SU-DHL-6 (cell line): ENCODE measurements around the gene CA5A.

Experiments used
- H2AFZ ChIP-seq: fragments of 200-600 bp; sonication (generic); 2 replicates; pipeline ENCODE4 v1.6.1; 2014; ENCODE audit warnings: low read depth, mild to moderate bottlenecking, moderate library complexity, mixed read lengths, antibody characterized with exemption, low read length; ENCODE audit not compliant: severe bottlenecking
- H3F3A ChIP-seq: fragments of 200-600 bp; shearing (Covaris generic); 2 replicates; pipeline ENCODE4 v1.6.0; 2016; ENCODE audit warnings: antibody characterized with exemption, mild to moderate bottlenecking; ENCODE audit not compliant: insufficient read depth
- H3K27ac ChIP-seq: fragments of 200-600 bp; sonication (generic); 2 replicates; pipeline ENCODE4 v1.5.1; 2016; ENCODE audit warnings: low read depth, mild to moderate bottlenecking, low read length, moderate library complexity, mixed read lengths
- H3K27me3 ChIP-seq: fragments of 200-600 bp; sonication (generic), shearing (Covaris generic); 2 replicates; pipeline ENCODE4 v1.6.0; 2014; ENCODE audit warnings: mild to moderate bottlenecking, low read length
- H3K36me3 ChIP-seq: fragments of 200-600 bp; sonication (generic); 2 replicates; pipeline ENCODE4 v1.6.1; 2014; ENCODE audit warnings: mild to moderate bottlenecking, low read length, mixed read lengths
- H3K4me2 ChIP-seq: fragments of 300-600, 200-600 bp; shearing (Covaris generic), sonication (generic); 2 replicates; pipeline ENCODE4 v1.6.0; 2014; ENCODE audit warnings: low read length, low read depth, mild to moderate bottlenecking; ENCODE audit not compliant: poor library complexity, severe bottlenecking
- H3K4me3 ChIP-seq: fragments of 200-600 bp; sonication (generic); 2 replicates; pipeline ENCODE4 v1.5.1; 2014; ENCODE audit warnings: antibody characterized with exemption, low read length, mild to moderate bottlenecking, mixed read lengths; ENCODE audit not compliant: insufficient read depth, poor library complexity, severe bottlenecking
- H3K79me2 ChIP-seq: fragments of 200-600 bp; sonication (generic); 2 replicates; pipeline ENCODE4 v1.6.1; 2014; ENCODE audit warnings: mild to moderate bottlenecking, low read length, moderate library complexity; ENCODE audit not compliant: insufficient read depth
- H3K9ac ChIP-seq: fragments of 200-600 bp; sonication (generic); 2 replicates; pipeline ENCODE4 v1.7.0; 2014; ENCODE audit warnings: mild to moderate bottlenecking, low read length
- H3K9me2 ChIP-seq: fragments of 200-600 bp; sonication (generic); replicated peaks from 2 replicates; pipeline ENCODE4 v1.6.1; 2014; ENCODE audit warnings: low read length; ENCODE audit not compliant: insufficient read depth
- H3K9me3 ChIP-seq: fragments of 200-600 bp; sonication (generic); 2 replicates; pipeline ENCODE4 v1.6.1; 2014; ENCODE audit warnings: low read length, mixed read lengths; ENCODE audit not compliant: insufficient read depth
- H4K20me1 ChIP-seq: fragments of 200-600 bp; sonication (generic); 2 replicates; pipeline ENCODE4 v1.6.1; 2014; ENCODE audit warnings: low read depth, mild to moderate bottlenecking, antibody characterized with exemption, low read length, moderate library complexity, mixed read lengths
- CTCF ChIP-seq: fragments of 200-600 bp; sonication (generic); IDR thresholded peaks from one replicate; pipeline ENCODE4 v1.5.1; 2017; ENCODE audit warnings: antibody characterized with exemption, mild to moderate bottlenecking, low read length, moderate library complexity; ENCODE audit not compliant: insufficient read depth, poor library complexity, severe bottlenecking
- EZH2phosphoT487 ChIP-seq: fragments of 200-600 bp; sonication (generic), shearing (Covaris generic); conservative IDR thresholded peaks from 2 replicates; pipeline ENCODE4 v1.6.1; 2018; ENCODE audit warnings: mild to moderate bottlenecking, antibody characterized with exemption, low read length, moderate library complexity, mixed read lengths

CA5A gene

GRCh38 chr16:87949071-87949744, 12.9 kb upstream of the CA5A start:
- no peaks in the 10 kb centered on the region for H3K27me3 ChIP-seq

GRCh38 chr16:87948735-87949070, 12.4 kb upstream of the CA5A start:
- H3K9me2 ChIP-seq = no peaks in the 10 kb centered on the region
- peaks cover 21% of the 10 kb centered on the region for H3K79me2 ChIP-seq
- TF ChIP-seq CTCF (no peak), EZH2phosphoT487 (no peak)
- no peak overlapping the region for H3K4me3 ChIP-seq
- 0 out of 2 replicates have a peak, but pooled peaks cover 3% of the 10 kb centered on the region for H3F3A ChIP-seq
- H3K9ac ChIP-seq = no peak overlapping the region
- no peaks in the 10 kb centered on the region for H3K9me3 ChIP-seq
- no peak overlapping the region for H3K4me2 ChIP-seq
- no peaks in the 10 kb centered on the region for H3K27me3 ChIP-seq
- H3K36me3 ChIP-seq = peaks cover 2% of the 10 kb centered on the region; the same call in 1 of the 2 replicates
- H3K27ac ChIP-seq = no peak overlapping the region
- no peaks in the 10 kb centered on the region for H4K20me1 ChIP-seq
- no peak overlapping the region for H2AFZ ChIP-seq

More at GRCh38 chr16:87949071-87949744, 12.9 kb upstream of the CA5A start:
- H3K9me3 ChIP-seq = no peaks in the 10 kb centered on the region
- H3F3A ChIP-seq = 0 out of 2 replicates have a peak, but pooled peaks cover 3% of the 10 kb centered on the region
- no peak overlapping the region for H2AFZ ChIP-seq
- H3K4me2 ChIP-seq = no peak overlapping the region
- H3K79me2 ChIP-seq = peaks cover 26% of the 10 kb centered on the region
- TF ChIP-seq EZH2phosphoT487 = no peak
- TF ChIP-seq CTCF = no peak
- H3K9me2 ChIP-seq = no peaks in the 10 kb centered on the region
- H4K20me1 ChIP-seq = no peaks in the 10 kb centered on the region
- H3K9ac ChIP-seq = no peak overlapping the region
- no peak overlapping the region for H3K27ac ChIP-seq
- no peak overlapping the region for H3K4me3 ChIP-seq
- H3K36me3 ChIP-seq = peaks cover 2% of the 10 kb centered on the region; the same call in 1 of the 2 replicates

- H2AFZ ChIP-seq = no peak overlapping the region
- H3K9me2 ChIP-seq = no peaks in the 10 kb centered on the region
- peaks cover 16% of the 10 kb centered on the region for H3K79me2 ChIP-seq
- H3K9ac ChIP-seq = no peak overlapping the region
- H3K4me3 ChIP-seq = no peak overlapping the region
- no peak overlapping the region for H3K27ac ChIP-seq
- H3F3A ChIP-seq = 0 out of 2 replicates have a peak, but pooled peaks cover 3% of the 10 kb centered on the region
- TF ChIP-seq CTCF (no peak), EZH2phosphoT487 (no peak)
- H3K4me2 ChIP-seq = no peak overlapping the region
- H4K20me1 ChIP-seq = no peaks in the 10 kb centered on the region
- no peaks in the 10 kb centered on the region for H3K9me3 ChIP-seq
- H3K27me3 ChIP-seq = no peaks in the 10 kb centered on the region
- H3K36me3 ChIP-seq = no peaks in the 10 kb centered on the region
Measured at GRCh38 chr16:87948119-87948545, 11.8 kb upstream of the CA5A start.
